IMR-90 (cell line): ENCODE data around the gene IRF2BP1.
A peak's percentile ranks its signal among the peaks of the same experiment; 100 is the strongest.

Experiments used
- CTCF ChIP-seq: conservative IDR thresholded peaks from 2 replicates; pipeline ENCODE4 v1.5.1; 2012; ENCODE audit warnings: mild to moderate bottlenecking, low read depth, low read length, improper control_type of control experiment
- FOS ChIP-seq: fragments of 150-350 bp; IDR thresholded peaks from 2 replicates; pipeline ENCODE4 v1.6.1; 2016; ENCODE audit warnings: low read depth, low read length
- TF ChIP-seq, protein P1 (sequence below): fragments of 150-350 bp; IDR thresholded peaks from 2 replicates; pipeline ENCODE4 v1.6.1; 2017; ENCODE audit warnings: mild to moderate bottlenecking, antibody characterized with exemption, low read length, low read depth

- no peak for TF ChIP-seq CTCF
- TF ChIP-seq FOS: no peak
- TF ChIP-seq, protein P1, sequence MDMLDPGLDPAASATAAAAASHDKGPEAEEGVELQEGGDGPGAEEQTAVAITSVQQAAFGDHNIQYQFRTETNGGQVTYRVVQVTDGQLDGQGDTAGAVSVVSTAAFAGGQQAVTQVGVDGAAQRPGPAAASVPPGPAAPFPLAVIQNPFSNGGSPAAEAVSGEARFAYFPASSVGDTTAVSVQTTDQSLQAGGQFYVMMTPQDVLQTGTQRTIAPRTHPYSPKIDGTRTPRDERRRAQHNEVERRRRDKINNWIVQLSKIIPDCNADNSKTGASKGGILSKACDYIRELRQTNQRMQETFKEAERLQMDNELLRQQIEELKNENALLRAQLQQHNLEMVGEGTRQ: peak; percentile 85; the same call in 1 of the 2 replicates
These were observed 23.2 kb downstream of the IRF2BP1 start, which contains the start of gene SYMPK for GRCh38 chr19:45862564-45863334.
